NCI-H526 (cell line): Measurements from ENCODE around the gene WLS.

Experiments
- DNase-seq, 2 experiments: peaks; one replicate each; lab custom pipeline; 2025; lab: John Stamatoyannopoulos, UW

WLS gene

DNA sequence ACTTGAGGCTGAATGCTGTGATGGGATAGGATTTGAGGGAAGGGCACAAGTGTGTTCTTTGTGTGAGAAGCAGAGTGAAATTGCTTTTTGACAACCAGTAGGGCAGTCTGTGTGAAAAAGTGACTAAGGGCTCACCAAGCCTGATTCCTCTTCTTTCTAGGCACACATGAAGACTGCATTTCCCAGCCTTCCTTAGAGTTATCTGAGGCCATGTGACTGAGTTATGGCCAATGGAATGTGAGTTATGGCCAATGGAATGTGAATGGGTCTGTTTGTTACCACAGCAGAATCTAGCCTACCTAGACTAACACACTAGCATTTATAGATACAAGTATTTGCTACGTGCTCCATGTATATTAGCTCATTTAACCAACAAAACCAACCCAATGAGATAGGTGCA, 146.6 kb downstream of the WLS start:
- DNase-seq = no peak

DNA sequence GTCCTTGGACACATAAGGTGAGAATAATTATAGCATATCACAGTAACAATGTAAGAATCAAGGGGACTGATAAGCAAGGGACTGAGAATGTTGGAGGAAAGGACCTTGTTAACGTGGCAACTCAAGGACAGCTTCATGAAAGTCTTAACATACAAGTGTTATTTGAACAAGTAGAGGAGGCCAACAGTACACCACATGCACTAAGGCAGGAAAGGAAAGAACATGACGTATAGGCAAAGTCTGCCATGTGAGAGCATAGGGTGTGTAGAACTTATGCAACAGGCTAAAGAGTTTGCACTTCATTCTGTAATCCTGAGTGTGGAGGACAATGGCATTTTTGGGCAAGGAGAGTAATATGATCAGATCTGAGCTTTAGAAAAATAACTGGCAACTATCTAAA, 148.6 kb downstream of the WLS start:
- DNase-seq = no peak

DNA sequence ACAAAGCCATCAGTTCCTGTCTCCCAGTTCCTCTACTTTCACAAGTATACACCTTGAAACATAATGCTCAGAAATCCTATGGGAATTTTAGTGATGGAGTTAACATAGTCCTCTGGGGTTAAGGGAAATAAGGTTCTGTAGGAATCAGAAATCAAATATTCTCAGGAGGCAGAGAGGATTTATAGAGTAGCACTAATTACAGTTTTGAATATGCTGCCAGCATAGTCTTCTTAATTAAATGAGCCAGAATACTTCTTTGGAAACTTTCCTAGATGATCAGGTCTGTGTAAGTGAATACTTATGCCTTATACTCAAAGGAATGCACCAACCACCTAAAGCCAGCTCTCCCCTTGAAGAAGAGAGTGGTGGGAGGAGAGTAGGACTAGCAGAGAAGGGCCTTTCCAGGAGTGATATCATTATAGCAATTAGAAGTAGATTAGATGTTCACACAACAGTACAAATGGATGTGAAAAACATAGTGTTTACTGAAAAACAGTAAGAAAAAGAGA, 150.5 kb downstream of the WLS start:
- DNase-seq = no peak

DNA sequence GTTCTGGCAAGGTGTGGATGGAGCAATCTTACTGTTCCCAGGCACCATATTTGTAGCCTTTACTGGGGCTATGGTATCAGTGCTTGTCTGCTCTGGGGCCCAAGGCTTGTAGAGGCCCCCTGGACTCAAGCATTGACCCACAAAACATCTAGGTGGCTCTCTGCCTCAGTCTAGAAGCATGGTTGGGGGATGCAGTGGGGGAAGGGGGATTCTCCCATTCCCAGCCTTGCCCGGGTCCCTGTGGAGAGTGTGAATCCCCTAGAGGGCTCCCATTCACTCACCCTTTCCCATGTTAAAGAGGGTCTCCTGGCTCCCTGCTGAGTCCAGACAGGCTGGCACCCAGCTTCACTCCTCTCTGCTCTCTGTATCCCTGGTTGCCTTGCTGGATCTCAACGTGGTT, 153.7 kb downstream of the WLS start:
- no peak for DNase-seq
